ENCODE results near the gene TROAP. TPM values are rescaled to one million over a fixed set of nuclear protein-coding genes. Genes with fewer than 3 reads are reported as not detected.
A peak's percentile ranks its signal among the peaks of the same experiment; 100 is the strongest.

Gene TROAP
- total and polyA plus RNA-seq, 9 of the 15 experiments (the other 6 are each of a cell fraction or from before 2014, with no cell fraction given), result 46.4 to 171 (median 59.8) TPM

DNA sequence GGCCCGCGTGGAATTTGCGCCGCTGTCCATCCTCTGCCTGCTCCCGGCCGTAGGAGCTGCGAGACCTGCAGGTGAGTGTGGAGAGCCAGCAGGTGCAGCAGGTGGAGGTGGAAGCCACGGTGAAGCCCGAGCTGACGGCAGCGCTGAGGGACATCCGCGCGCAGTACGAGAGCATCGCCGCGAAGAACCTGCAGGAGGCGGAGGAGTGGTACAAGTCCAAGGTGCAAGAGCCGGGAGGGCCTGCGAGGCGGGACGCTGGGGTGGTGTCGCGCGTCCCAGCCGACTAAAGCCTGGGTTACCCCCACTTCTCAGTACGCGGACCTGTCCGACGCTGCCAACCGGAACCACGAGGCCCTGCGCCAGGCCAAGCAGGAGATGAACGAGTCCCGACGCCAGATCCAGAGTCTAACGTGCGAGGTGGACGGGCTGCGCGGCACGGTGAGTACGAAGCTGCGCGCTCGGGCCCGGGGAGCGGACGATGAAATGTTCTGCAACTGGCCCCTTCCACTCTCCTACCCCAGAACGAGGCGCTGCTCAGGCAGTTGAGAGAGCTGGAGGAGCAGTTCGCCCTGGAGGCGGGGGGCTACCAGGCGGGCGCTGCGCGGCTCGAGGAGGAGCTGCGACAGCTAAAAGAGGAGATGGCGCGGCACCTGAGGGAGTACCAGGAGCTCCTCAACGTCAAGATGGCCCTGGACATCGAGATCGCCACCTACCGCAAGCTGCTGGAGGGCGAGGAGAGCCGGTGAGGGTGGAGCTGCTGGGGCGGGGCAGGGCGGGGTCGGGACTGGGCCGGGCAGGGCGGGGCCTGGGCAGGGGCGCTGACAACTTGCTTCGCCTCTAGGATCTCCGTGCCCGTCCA lies 26.0 kb upstream of the TROAP start (continued):
- TF ChIP-seq, protein P1, sequence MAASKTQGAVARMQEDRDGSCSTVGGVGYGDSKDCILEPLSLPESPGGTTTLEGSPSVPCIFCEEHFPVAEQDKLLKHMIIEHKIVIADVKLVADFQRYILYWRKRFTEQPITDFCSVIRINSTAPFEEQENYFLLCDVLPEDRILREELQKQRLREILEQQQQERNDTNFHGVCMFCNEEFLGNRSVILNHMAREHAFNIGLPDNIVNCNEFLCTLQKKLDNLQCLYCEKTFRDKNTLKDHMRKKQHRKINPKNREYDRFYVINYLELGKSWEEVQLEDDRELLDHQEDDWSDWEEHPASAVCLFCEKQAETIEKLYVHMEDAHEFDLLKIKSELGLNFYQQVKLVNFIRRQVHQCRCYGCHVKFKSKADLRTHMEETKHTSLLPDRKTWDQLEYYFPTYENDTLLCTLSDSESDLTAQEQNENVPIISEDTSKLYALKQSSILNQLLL (CRISPR knock-in tag; IDR thresholded peaks at IDR 0.05; ENCODE audit: borderline replicate concordance), result no peak
- TF ChIP-seq PRPF4 (IDR thresholded peaks at IDR 0.05; ENCODE audit: insufficient read depth, low read depth, low read length, poor library complexity, severe bottlenecking), result no peak
- no peak for TF ChIP-seq FOXK2 (conservative IDR thresholded peaks at IDR 0.05 in 1 of 2, IDR thresholded peaks at IDR 0.05 in 1 of 2; ENCODE audit: low read depth in 2 of 2)
- TF ChIP-seq CREB1 (IDR thresholded peaks at IDR 0.05), result no peak
- 0 out of 2 replicates have a peak, but pooled peaks have one; percentile 42 for TF ChIP-seq CREB1 (CRISPR knock-in tag; IDR thresholded peaks at IDR 0.05)
- TF ChIP-seq PHF21A (IDR thresholded peaks at IDR 0.05; ENCODE audit: borderline replicate concordance, low read depth), result no peak
- TF ChIP-seq HSF4 (CRISPR knock-in tag; IDR thresholded peaks at IDR 0.05; ENCODE audit: borderline replicate concordance), result no peak
- no peak; the same call in 1 of the 2 replicates for TF ChIP-seq HNRNPL (IDR thresholded peaks at IDR 0.05; ENCODE audit: low read depth, low read length)
- no peak for TF ChIP-seq SREBF1 (IDR thresholded peaks at IDR 0.05; ENCODE audit: borderline replicate concordance, low read depth, low read length)
- TF ChIP-seq, protein P2, sequence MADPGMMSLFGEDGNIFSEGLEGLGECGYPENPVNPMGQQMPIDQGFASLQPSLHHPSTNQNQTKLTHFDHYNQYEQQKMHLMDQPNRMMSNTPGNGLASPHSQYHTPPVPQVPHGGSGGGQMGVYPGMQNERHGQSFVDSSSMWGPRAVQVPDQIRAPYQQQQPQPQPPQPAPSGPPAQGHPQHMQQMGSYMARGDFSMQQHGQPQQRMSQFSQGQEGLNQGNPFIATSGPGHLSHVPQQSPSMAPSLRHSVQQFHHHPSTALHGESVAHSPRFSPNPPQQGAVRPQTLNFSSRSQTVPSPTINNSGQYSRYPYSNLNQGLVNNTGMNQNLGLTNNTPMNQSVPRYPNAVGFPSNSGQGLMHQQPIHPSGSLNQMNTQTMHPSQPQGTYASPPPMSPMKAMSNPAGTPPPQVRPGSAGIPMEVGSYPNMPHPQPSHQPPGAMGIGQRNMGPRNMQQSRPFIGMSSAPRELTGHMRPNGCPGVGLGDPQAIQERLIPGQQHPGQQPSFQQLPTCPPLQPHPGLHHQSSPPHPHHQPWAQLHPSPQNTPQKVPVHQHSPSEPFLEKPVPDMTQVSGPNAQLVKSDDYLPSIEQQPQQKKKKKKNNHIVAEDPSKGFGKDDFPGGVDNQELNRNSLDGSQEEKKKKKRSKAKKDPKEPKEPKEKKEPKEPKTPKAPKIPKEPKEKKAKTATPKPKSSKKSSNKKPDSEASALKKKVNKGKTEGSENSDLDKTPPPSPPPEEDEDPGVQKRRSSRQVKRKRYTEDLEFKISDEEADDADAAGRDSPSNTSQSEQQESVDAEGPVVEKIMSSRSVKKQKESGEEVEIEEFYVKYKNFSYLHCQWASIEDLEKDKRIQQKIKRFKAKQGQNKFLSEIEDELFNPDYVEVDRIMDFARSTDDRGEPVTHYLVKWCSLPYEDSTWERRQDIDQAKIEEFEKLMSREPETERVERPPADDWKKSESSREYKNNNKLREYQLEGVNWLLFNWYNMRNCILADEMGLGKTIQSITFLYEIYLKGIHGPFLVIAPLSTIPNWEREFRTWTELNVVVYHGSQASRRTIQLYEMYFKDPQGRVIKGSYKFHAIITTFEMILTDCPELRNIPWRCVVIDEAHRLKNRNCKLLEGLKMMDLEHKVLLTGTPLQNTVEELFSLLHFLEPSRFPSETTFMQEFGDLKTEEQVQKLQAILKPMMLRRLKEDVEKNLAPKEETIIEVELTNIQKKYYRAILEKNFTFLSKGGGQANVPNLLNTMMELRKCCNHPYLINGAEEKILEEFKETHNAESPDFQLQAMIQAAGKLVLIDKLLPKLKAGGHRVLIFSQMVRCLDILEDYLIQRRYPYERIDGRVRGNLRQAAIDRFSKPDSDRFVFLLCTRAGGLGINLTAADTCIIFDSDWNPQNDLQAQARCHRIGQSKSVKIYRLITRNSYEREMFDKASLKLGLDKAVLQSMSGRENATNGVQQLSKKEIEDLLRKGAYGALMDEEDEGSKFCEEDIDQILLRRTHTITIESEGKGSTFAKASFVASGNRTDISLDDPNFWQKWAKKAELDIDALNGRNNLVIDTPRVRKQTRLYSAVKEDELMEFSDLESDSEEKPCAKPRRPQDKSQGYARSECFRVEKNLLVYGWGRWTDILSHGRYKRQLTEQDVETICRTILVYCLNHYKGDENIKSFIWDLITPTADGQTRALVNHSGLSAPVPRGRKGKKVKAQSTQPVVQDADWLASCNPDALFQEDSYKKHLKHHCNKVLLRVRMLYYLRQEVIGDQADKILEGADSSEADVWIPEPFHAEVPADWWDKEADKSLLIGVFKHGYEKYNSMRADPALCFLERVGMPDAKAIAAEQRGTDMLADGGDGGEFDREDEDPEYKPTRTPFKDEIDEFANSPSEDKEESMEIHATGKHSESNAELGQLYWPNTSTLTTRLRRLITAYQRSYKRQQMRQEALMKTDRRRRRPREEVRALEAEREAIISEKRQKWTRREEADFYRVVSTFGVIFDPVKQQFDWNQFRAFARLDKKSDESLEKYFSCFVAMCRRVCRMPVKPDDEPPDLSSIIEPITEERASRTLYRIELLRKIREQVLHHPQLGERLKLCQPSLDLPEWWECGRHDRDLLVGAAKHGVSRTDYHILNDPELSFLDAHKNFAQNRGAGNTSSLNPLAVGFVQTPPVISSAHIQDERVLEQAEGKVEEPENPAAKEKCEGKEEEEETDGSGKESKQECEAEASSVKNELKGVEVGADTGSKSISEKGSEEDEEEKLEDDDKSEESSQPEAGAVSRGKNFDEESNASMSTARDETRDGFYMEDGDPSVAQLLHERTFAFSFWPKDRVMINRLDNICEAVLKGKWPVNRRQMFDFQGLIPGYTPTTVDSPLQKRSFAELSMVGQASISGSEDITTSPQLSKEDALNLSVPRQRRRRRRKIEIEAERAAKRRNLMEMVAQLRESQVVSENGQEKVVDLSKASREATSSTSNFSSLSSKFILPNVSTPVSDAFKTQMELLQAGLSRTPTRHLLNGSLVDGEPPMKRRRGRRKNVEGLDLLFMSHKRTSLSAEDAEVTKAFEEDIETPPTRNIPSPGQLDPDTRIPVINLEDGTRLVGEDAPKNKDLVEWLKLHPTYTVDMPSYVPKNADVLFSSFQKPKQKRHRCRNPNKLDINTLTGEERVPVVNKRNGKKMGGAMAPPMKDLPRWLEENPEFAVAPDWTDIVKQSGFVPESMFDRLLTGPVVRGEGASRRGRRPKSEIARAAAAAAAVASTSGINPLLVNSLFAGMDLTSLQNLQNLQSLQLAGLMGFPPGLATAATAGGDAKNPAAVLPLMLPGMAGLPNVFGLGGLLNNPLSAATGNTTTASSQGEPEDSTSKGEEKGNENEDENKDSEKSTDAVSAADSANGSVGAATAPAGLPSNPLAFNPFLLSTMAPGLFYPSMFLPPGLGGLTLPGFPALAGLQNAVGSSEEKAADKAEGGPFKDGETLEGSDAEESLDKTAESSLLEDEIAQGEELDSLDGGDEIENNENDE (IDR thresholded peaks at IDR 0.05; ENCODE audit: low read depth, low read length), result no peak
- no peak for TF ChIP-seq HOXB6 (CRISPR knock-in tag; IDR thresholded peaks at IDR 0.05; ENCODE audit: borderline replicate concordance)
- TF ChIP-seq ZNF764 (CRISPR knock-in tag; IDR thresholded peaks at IDR 0.05; ENCODE audit: low read depth), result no peak
- 0 out of 2 replicates have a peak, but pooled peaks have one; percentile 60 for TF ChIP-seq SMARCA5 (IDR thresholded peaks at IDR 0.05)
- TF ChIP-seq KLF13 (tag; IDR thresholded peaks at IDR 0.05; ENCODE audit: borderline replicate concordance, low read depth), result 0 out of 2 replicates have a peak, but pooled peaks have one; percentile 23
- TF ChIP-seq TBL1XR1 (IDR thresholded peaks at IDR 0.05; ENCODE audit: low read length in 2 of 2), result no peak

Measured in K562 (cell line).